H1 (cell line): ENCODE data around the gene NDUFB4. TPM values are rescaled to one million over a fixed set of nuclear protein-coding genes. Genes with fewer than 3 reads are reported as not detected.
"Not testable (repeated sequence)": the region's sequence is repeated elsewhere in the genome, so short reads cannot be mapped to it uniquely, and the experiment has no call there.

Experiments used
- CTCF ChIA-PET: fragments of 300-600 bp; sonication (Branson Sonifier 250); formaldehyde crosslinking; loops from one replicate; lab custom pipeline; 2021; ENCODE audit not compliant: partially characterized antibody; lab: Charles Lee
- POLR2A ChIA-PET: fragments of 300-600 bp; sonication (Branson Sonifier 250); formaldehyde crosslinking; loops from one replicate; lab custom pipeline; 2021; ENCODE audit warnings: inconsistent platforms; ENCODE audit not compliant: partially characterized antibody; lab: Charles Lee
- DNase-seq, 2 experiments: peaks; one replicate each; pipeline versions ENCODE4 v3.0.0 to v3.0.0-alpha.2; 2010 to 2022; ENCODE audit warnings: low spot score in 2 of 2, low read depth in 1 of 2, mixed read lengths in 1 of 2
- FAIRE-seq: peaks from 2 replicates; lab custom pipeline; 2011; peaks lifted over from hg19 to GRCh38; lab: Jason Lieb, UNC
- H2AFZ ChIP-seq: 2 replicates; pipeline ENCODE4 v1.8.1; 2012; ENCODE audit warnings: low read length, inconsistent platforms
- H2AK5ac ChIP-seq: 2 replicates; pipeline ENCODE4 v1.6.1; 2013; ENCODE audit warnings: low read depth, low read length
- H2BK120ac ChIP-seq: replicated peaks from 2 replicates; pipeline ENCODE3; 2013; ENCODE audit warnings: low read depth, low read length, inconsistent platforms
- H2BK12ac ChIP-seq: 2 replicates; pipeline ENCODE4 v1.6.1; 2013; ENCODE audit warnings: low read depth, low read length
- H2BK15ac ChIP-seq: 2 replicates; pipeline ENCODE4 v1.6.1; 2013; ENCODE audit warnings: low read length
- H2BK20ac ChIP-seq: 2 replicates; pipeline ENCODE4 v1.6.1; 2013; ENCODE audit warnings: low read length
- H2BK5ac ChIP-seq: 2 replicates; pipeline ENCODE4 v1.6.1; 2013; ENCODE audit warnings: low read depth, low read length
- H3K14ac ChIP-seq: 2 replicates; pipeline ENCODE4 v1.6.1; 2013; ENCODE audit warnings: inconsistent platforms; ENCODE audit not compliant: insufficient read length
- H3K18ac ChIP-seq: 2 replicates; pipeline ENCODE4 v1.6.1; 2013; ENCODE audit warnings: low read length; ENCODE audit errors: extremely low read depth
- H3K23ac ChIP-seq: 2 replicates; pipeline ENCODE4 v1.6.1; 2013; ENCODE audit warnings: inconsistent platforms; ENCODE audit not compliant: insufficient read length
- H3K23me2 ChIP-seq: 2 replicates; pipeline ENCODE4 v1.6.1; 2013; ENCODE audit warnings: low read depth, low read length
- H3K27ac ChIP-seq: 2 replicates; pipeline ENCODE4 v1.6.1; 2011; ENCODE audit warnings: low read depth, low read length, inconsistent platforms
- H3K27me3 ChIP-seq, 4 experiments: replicated peaks in 1 of 4; 1 replicate in 1 of 4; 2 replicates in 3 of 4; pipeline versions ENCODE4 v1.6.1 to v1.8.1; 2011 to 2013; ENCODE audit warnings: low read length in 3 of 4, mild to moderate bottlenecking in 3 of 4, inconsistent platforms in 2 of 4, mixed read lengths in 2 of 4, moderate library complexity in 1 of 4; ENCODE audit not compliant: control insufficient read depth in 3 of 4, insufficient read depth in 3 of 4; ENCODE audit errors: extremely low read depth in 1 of 4
- H3K36me3 ChIP-seq, 4 experiments: 2 replicates each; pipeline versions ENCODE4 v1.6.1 to v1.8.1; 2011 to 2013; ENCODE audit warnings: mild to moderate bottlenecking in 4 of 4, low read length in 3 of 4, moderate library complexity in 2 of 4, control low read depth in 1 of 4, inconsistent platforms in 1 of 4; ENCODE audit not compliant: insufficient read depth in 4 of 4, control insufficient read depth in 2 of 4
- H3K4ac ChIP-seq: replicated peaks from 2 replicates; pipeline ENCODE3; 2013; ENCODE audit warnings: low read length, low read depth, mixed read lengths, inconsistent platforms; ENCODE audit not compliant: insufficient read length
- H3K4me1 ChIP-seq, 4 experiments: replicated peaks in 1 of 4; 1 replicate in 1 of 4; 2 replicates in 3 of 4; pipeline versions ENCODE4 v1.6.1 to v1.8.1; 2011 to 2013; ENCODE audit warnings: low read length in 3 of 4, inconsistent platforms in 2 of 4, mixed read lengths in 1 of 4; ENCODE audit not compliant: insufficient read depth in 4 of 4, control insufficient read depth in 3 of 4
- H3K4me2 ChIP-seq, 2 experiments: 2 replicates each; pipeline versions ENCODE4 v1.6.1 to v1.8.1; 2011 to 2013; ENCODE audit warnings: low read depth in 2 of 2, low read length in 2 of 2, control low read depth in 1 of 2, inconsistent platforms in 1 of 2, mild to moderate bottlenecking in 1 of 2; ENCODE audit not compliant: insufficient read depth in 1 of 2
- H3K4me3 ChIP-seq, 4 experiments: fragments of 200-600, 300-600 bp in 1 of 4; sonication (generic), shearing (Covaris generic), sonication (Bioruptor Twin) in 1 of 4; 2 replicates each; pipeline versions ENCODE4 v1.5.1 to v1.8.1; 2011 to 2016; ENCODE audit warnings: low read length in 4 of 4, low read depth in 3 of 4, control low read depth in 2 of 4, inconsistent platforms in 2 of 4, mild to moderate bottlenecking in 2 of 4, mixed read lengths in 1 of 4, moderate library complexity in 1 of 4; ENCODE audit not compliant: insufficient read depth in 2 of 4; ENCODE audit errors: extremely low read depth in 1 of 4
- H3K56ac ChIP-seq: replicated peaks from 2 replicates; pipeline ENCODE3; 2013; ENCODE audit warnings: low read depth, mild to moderate bottlenecking, mixed read lengths, low read length, inconsistent platforms; ENCODE audit not compliant: insufficient read length
- H3K79me1 ChIP-seq: 2 replicates; pipeline ENCODE4 v1.6.1; 2013; ENCODE audit warnings: low read depth, low read length, control low read depth
- H3K79me2 ChIP-seq, 2 experiments: 2 replicates each; pipeline versions ENCODE4 v1.6.1 to v1.8.1; 2012 to 2013; ENCODE audit warnings: low read length in 2 of 2, mild to moderate bottlenecking in 2 of 2, inconsistent platforms in 1 of 2; ENCODE audit not compliant: insufficient read depth in 2 of 2, control insufficient read depth in 1 of 2
- H3K9ac ChIP-seq, 4 experiments: replicated peaks in 1 of 4; 1 replicate in 1 of 4; 2 replicates in 3 of 4; pipeline versions ENCODE4 v1.6.1 to v1.8.1; 2011 to 2013; ENCODE audit warnings: low read depth in 3 of 4, low read length in 3 of 4, control low read depth in 2 of 4, mild to moderate bottlenecking in 2 of 4, moderate library complexity in 2 of 4, inconsistent platforms in 1 of 4; ENCODE audit errors: extremely low read depth in 1 of 4
- H3K9me3 ChIP-seq, 2 experiments: 2 replicates each; pipeline versions ENCODE4 v1.6.1 to v1.8.1; 2012 to 2013; ENCODE audit warnings: mild to moderate bottlenecking in 2 of 2, moderate library complexity in 2 of 2, control low read depth in 1 of 2, inconsistent platforms in 1 of 2, low read depth in 1 of 2, low read length in 1 of 2, mixed read lengths in 1 of 2; ENCODE audit not compliant: insufficient read depth in 2 of 2
- H4K20me1 ChIP-seq, 2 experiments: replicated peaks in 1 of 2; 2 replicates each; pipeline versions ENCODE3 to v1.8.1; 2011 to 2013; ENCODE audit warnings: inconsistent platforms in 2 of 2, low read length in 2 of 2, mild to moderate bottlenecking in 1 of 2; ENCODE audit not compliant: insufficient read depth in 2 of 2, control insufficient read depth in 1 of 2
- H4K5ac ChIP-seq: 2 replicates; pipeline ENCODE4 v1.6.1; 2013; ENCODE audit warnings: low read length, low read depth, mixed read lengths, inconsistent platforms; ENCODE audit not compliant: insufficient read length
- H4K8ac ChIP-seq: 2 replicates; pipeline ENCODE4 v1.8.0; 2013; ENCODE audit warnings: mild to moderate bottlenecking, moderate library complexity, low read length, inconsistent platforms; ENCODE audit not compliant: insufficient read depth; ENCODE audit errors: extremely low read depth
- H4K91ac ChIP-seq: replicated peaks from 2 replicates; pipeline ENCODE3; 2013; ENCODE audit warnings: low read length, mixed read lengths, inconsistent platforms; ENCODE audit not compliant: insufficient read length
- BCL11A ChIP-seq, 2 experiments: IDR thresholded peaks; one replicate each; pipeline ENCODE4 v1.6.1; 2011; ENCODE audit warnings: low read depth in 2 of 2, low read length in 2 of 2, mild to moderate bottlenecking in 2 of 2
- KDM4A ChIP-seq: IDR thresholded peaks from one replicate; pipeline ENCODE4 v1.7.1; 2012; ENCODE audit warnings: low read depth, mild to moderate bottlenecking, moderate library complexity, low read length, inconsistent platforms; ENCODE audit not compliant: severe bottlenecking
- SUZ12 ChIP-seq: fragments of 200-600 bp; sonication (generic); IDR thresholded peaks from 2 replicates; pipeline ENCODE4 v1.6.1; 2012; ENCODE audit warnings: mild to moderate bottlenecking, inconsistent platforms, low read length, moderate library complexity, mixed read lengths
- WGBS, 2 experiments: shearing (Covaris generic) in 1 of 2; methylation state at CpG; one replicate each; pipeline versions ENCODE4 v1.1.6 to v1.1.7; 2013 to 2015; ENCODE audit warnings: low lambda C conversion rate in 2 of 2, mixed read lengths in 2 of 2, inconsistent platforms in 1 of 2, low coverage in 1 of 2, missing lambda C conversion rate in 1 of 2; ENCODE audit not compliant: insufficient replicate concordance in 2 of 2, insufficient coverage in 1 of 2, insufficient read length in 1 of 2; ENCODE audit errors: extremely low coverage in 1 of 2, missing lambda C conversion rate in 1 of 2; 5-methylcytosine and 5-hydroxymethylcytosine counted together
- polyA plus RNA-seq, 7 experiments: library from polyadenylated mRNA; depleted of rRNA in 3 of 7; stranded (reverse) in 5 of 7; unstranded in 2 of 7; fragments of >200 nt in 5 of 7; fragments of 200-250 nt in 2 of 7; gene quantifications; 1 replicate in 5 of 7; 2 replicates in 1 of 7; 4 replicates in 1 of 7; pipeline versions ENCODE4 v1.2.1 to v1.2.3, GENCODE V29; 2011 to 2013; ENCODE audit warnings: missing spikeins in 2 of 7, mixed read lengths in 2 of 7
- total RNA-seq: library from RNA; stranded (reverse); fragmentation: NEBNext Ultra II Directional; extraction: Animal tissue kit (Norgen Biotek cat#: 25700); gene quantifications from 2 replicates; pipeline ENCODE4 v1.2.1, GENCODE V29; 2021

Gene NDUFB4
- total and polyA plus RNA-seq, 2 of the 8 experiments (the other 6 are each of a cell fraction or from before 2014, with no cell fraction given): 184 to 382 TPM

GRCh38 chr3:120637851-120638559 is 41.9 kb downstream of the NDUFB4 start (continued):
- no peak for TF ChIP-seq KDM4A
- no peak for TF ChIP-seq SUZ12
- no peak for TF ChIP-seq BCL11A (IDR thresholded peaks at IDR 0.05; ENCODE audit: low read depth in 2 of 2, low read length in 2 of 2)

- H2BK120ac ChIP-seq, H2BK5ac ChIP-seq, H2AK5ac ChIP-seq, H4K20me1 ChIP-seq, H3K9me3 ChIP-seq, H3K79me1 ChIP-seq, H3K18ac ChIP-seq, H3K23ac ChIP-seq, CTCF ChIA-PET, H4K91ac ChIP-seq, H3K36me3 ChIP-seq, H3K4me1 ChIP-seq, H3K56ac ChIP-seq, H3K14ac ChIP-seq, H3K4ac ChIP-seq, H2AFZ ChIP-seq, H2BK15ac ChIP-seq, H3K79me2 ChIP-seq, H3K4me2 ChIP-seq, H2BK12ac ChIP-seq, DNase-seq, H4K8ac ChIP-seq, H3K27ac ChIP-seq, FAIRE-seq, H3K9ac ChIP-seq, H3K27me3 ChIP-seq, H3K23me2 ChIP-seq, H3K4me3 ChIP-seq, POLR2A ChIA-PET, H4K5ac ChIP-seq, H2BK20ac ChIP-seq: not testable (repeated sequence)
- 91% methylated on average over 4 of the region's 4 CpGs; no CpG with 5 or more reads in 1 of the 2 experiments for WGBS, 2 experiments
These were observed 42.7 kb downstream of the NDUFB4 start for GRCh38 chr3:120638820-120639219.
